ENCODE measurements around the gene CEP170B.
A peak's percentile ranks its signal among the peaks of the same experiment; 100 is the strongest.

CEP170B gene

GRCh38 chr14:104867371-104868059, 2.4 kb downstream of the CEP170B start:
- no peak for DNase-seq (ENCODE audit: low read depth in 2 of 2)

- DNase-seq (ENCODE audit: low read depth in 2 of 2): no peak
Observed at GRCh38 chr14:104868060-104868740, 3.1 kb downstream of the CEP170B start.

- no peak for DNase-seq (ENCODE audit: low read depth in 2 of 2)
Observed at GRCh38 chr14:104868811-104869572, 3.9 kb downstream of the CEP170B start.

- DNase-seq (ENCODE audit: low read depth in 2 of 2): no peak
Observed at GRCh38 chr14:104869669-104870367, 4.8 kb downstream of the CEP170B start.

GRCh38 chr14:104870368-104871144, 5.5 kb downstream of the CEP170B start:
- peak in 1 of 2 donors; percentile 24 for DNase-seq (ENCODE audit: low read depth in 2 of 2)

GRCh38 chr14:104871145-104871655, 6.1 kb downstream of the CEP170B start:
- DNase-seq (ENCODE audit: low read depth in 2 of 2): no peak

- no peak for DNase-seq (ENCODE audit: low read depth in 2 of 2)
Observed at GRCh38 chr14:104871656-104872468, 6.8 kb downstream of the CEP170B start.

- no peak for DNase-seq (ENCODE audit: low read depth in 2 of 2)
Observed at GRCh38 chr14:104872469-104873341, 7.6 kb downstream of the CEP170B start.

- no peak for DNase-seq (ENCODE audit: low read depth in 2 of 2)
Observed at GRCh38 chr14:104873380-104874055, 8.4 kb downstream of the CEP170B start.

GRCh38 chr14:104874110-104874531, 9.1 kb downstream of the CEP170B start:
- no peak for DNase-seq (ENCODE audit: low read depth in 2 of 2)

- no peak for DNase-seq (ENCODE audit: low read depth in 2 of 2)
Observed at GRCh38 chr14:104874571-104875411, 9.7 kb downstream of the CEP170B start.

- DNase-seq (ENCODE audit: low read depth in 2 of 2): no peak
Observed at GRCh38 chr14:104875412-104875751, 10.3 kb downstream of the CEP170B start.

- DNase-seq (ENCODE audit: low read depth in 2 of 2): no peak
Observed at GRCh38 chr14:104875811-104876210, 10.7 kb downstream of the CEP170B start.

GRCh38 chr14:104876251-104876699, 11.2 kb downstream of the CEP170B start:
- no peak for DNase-seq (ENCODE audit: low read depth in 2 of 2)

GRCh38 chr14:104877066-104877805, 12.2 kb downstream of the CEP170B start:
- DNase-seq (ENCODE audit: low read depth in 2 of 2): no peak

- DNase-seq (ENCODE audit: low read depth in 2 of 2): no peak
Observed at GRCh38 chr14:104877806-104878550, 12.9 kb downstream of the CEP170B start.
